ENCODE data around the gene PTCH2. TPM values are rescaled to one million over a fixed set of nuclear protein-coding genes. Genes with fewer than 3 reads are reported as not detected.
"Not testable (repeated sequence)": the region's sequence is repeated elsewhere in the genome, so short reads cannot be mapped to it uniquely, and the experiment has no call there.

The PTCH2 gene
- total RNA-seq, 1 donor from 2014 or later: 1.7 TPM

DNA sequence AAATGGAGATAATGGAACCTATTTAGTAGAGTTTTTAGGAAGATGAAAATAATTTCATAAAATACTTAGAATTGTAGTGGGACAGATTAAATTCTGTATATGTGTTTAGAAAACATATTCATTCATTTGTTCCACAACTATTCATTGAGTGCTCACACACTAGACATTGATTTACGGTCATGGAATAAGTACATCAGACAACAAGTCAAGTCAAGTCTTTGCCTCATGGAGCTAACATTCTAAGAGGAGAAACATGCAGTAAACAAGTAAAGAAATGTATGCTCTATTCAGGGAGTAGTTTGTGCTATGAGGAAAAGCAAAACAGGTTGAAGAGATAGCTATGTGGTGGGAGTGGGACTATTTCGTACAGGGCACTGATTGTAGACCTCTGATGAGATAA, 25.7 kb downstream of the PTCH2 start:
- TF ChIP-seq, protein P1, sequence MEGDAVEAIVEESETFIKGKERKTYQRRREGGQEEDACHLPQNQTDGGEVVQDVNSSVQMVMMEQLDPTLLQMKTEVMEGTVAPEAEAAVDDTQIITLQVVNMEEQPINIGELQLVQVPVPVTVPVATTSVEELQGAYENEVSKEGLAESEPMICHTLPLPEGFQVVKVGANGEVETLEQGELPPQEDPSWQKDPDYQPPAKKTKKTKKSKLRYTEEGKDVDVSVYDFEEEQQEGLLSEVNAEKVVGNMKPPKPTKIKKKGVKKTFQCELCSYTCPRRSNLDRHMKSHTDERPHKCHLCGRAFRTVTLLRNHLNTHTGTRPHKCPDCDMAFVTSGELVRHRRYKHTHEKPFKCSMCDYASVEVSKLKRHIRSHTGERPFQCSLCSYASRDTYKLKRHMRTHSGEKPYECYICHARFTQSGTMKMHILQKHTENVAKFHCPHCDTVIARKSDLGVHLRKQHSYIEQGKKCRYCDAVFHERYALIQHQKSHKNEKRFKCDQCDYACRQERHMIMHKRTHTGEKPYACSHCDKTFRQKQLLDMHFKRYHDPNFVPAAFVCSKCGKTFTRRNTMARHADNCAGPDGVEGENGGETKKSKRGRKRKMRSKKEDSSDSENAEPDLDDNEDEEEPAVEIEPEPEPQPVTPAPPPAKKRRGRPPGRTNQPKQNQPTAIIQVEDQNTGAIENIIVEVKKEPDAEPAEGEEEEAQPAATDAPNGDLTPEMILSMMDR (IDR thresholded peaks at IDR 0.05; ENCODE audit: unreplicated experiment): no peak
- no peak for DNase-seq (ENCODE audit: low spot score in 2 of 2, unreplicated experiment in 2 of 2)
- Mint-ChIP-seq H3K4me1 (peaks cover 24% of the 10 kb centered on the region), H3K4me3 (no peak overlapping the region), H3K9me3 (peaks cover 8% of the 10 kb centered on the region), H3K27me3 (ENCODE audit: low read depth) (no peaks in the 10 kb centered on the region), H3K27ac (peak overlapping the region; percentile 30), H3K36me3 (peaks cover 11% of the 10 kb centered on the region)

DNA sequence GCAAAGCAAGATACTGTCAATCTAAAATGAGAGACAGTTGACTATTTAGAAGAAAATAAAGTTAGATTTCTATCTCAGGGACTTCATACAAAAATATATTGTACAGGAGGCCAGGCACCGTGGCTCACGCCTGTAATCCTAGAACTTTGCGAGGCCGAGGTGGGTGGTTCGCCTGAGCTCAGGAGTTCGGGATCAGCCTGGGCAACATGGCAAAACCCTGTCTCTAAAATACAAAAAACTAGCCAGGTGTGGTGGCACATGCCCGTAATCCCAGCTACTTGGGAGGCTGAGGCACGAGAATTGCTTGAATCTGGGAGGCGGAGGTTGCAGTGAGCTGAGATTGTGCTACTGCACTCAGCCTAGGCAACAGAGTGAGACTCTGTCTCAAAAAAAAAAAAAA, 27.1 kb downstream of the PTCH2 start:
- H3K9me3 Mint-ChIP-seq; H3K27ac Mint-ChIP-seq; H3K27me3 Mint-ChIP-seq (ENCODE audit: low read depth); DNase-seq (ENCODE audit: low spot score in 2 of 2, unreplicated experiment in 2 of 2); H3K4me3 Mint-ChIP-seq: not testable (repeated sequence)
- peaks cover 15% of the 10 kb centered on the region for H3K36me3 Mint-ChIP-seq
- peaks cover 34% of the 10 kb centered on the region for H3K4me1 Mint-ChIP-seq

DNA sequence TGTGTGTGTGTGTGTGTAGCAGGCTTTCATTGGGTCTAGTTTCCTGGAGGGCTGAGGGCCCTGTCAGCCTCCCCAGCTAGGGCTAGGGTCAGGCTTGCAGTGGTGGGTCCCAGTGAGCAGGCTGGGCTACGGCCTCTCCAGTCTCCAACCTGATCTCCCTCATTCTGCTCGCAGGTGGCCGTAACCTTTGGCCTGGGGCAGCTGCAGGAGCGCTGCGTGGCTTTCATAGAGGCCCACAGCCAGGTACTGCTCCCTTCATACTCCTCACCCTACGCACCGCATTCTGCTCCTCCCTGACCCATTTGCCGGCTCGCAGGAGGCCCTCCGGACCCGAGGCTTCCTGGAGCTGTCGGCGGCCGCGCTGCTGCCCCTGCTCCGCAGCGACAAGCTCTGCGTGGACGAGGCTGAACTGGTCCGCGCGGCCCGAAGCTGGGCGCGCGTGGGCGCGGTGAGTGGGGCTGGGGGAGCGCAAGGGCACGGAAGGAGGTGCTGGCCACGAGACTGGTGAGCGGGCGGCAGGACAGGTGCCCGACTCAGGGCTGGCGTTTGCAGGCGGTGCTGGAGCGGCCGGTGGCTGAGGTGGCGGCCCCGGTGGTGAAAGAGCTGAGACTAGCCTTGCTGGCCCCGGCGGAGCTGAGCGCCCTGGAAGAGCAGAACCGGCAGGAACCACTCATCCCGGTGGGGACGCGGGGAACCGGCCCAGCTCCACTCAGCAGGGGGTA, 30.1 kb downstream of the PTCH2 start:
- peaks cover 44% of the 10 kb centered on the region for H3K4me1 Mint-ChIP-seq
- no peaks in the 10 kb centered on the region for H3K27me3 Mint-ChIP-seq (ENCODE audit: low read depth)
- H3K27ac Mint-ChIP-seq: no peak overlapping the region
- peak overlapping the region; percentile 24 for H3K4me3 Mint-ChIP-seq
- H3K36me3 Mint-ChIP-seq: peaks cover 15% of the 10 kb centered on the region
- peaks cover 5% of the 10 kb centered on the region for H3K9me3 Mint-ChIP-seq
- TF ChIP-seq, protein P1 (IDR thresholded peaks at IDR 0.05; ENCODE audit: unreplicated experiment): no peak
- DNase-seq (ENCODE audit: low spot score in 2 of 2, unreplicated experiment in 2 of 2): no peak

DNA sequence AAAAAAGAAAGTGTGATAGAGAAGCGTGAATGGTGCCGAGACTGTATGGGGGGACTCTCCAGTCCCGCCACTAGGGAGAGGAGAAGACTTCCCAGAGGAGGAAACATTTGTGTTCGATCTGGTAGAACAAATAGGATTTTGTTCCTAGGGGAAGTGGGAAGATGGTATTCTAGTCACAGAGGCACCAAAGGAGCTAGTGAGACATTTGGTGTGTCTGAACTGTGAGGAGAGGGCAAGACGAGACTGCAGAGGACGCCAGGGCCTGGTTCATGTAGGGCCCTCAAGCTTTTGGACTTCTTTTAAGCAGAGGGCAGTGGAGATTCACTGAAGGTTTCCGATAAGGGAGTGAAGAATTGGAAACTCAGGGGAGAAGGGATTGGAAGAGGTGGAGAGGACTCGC, 31.8 kb downstream of the PTCH2 start:
- Mint-ChIP-seq H3K4me1 (peaks cover 52% of the 10 kb centered on the region), H3K4me3 (no peak overlapping the region), H3K9me3 (no peaks in the 10 kb centered on the region), H3K27me3 (ENCODE audit: low read depth) (no peaks in the 10 kb centered on the region), H3K36me3 (peaks cover 15% of the 10 kb centered on the region), H3K27ac (peak overlapping the region; percentile 71)
- TF ChIP-seq, protein P1 (IDR thresholded peaks at IDR 0.05; ENCODE audit: unreplicated experiment): no peak
- no peak for DNase-seq (ENCODE audit: low spot score in 2 of 2, unreplicated experiment in 2 of 2)

DNA sequence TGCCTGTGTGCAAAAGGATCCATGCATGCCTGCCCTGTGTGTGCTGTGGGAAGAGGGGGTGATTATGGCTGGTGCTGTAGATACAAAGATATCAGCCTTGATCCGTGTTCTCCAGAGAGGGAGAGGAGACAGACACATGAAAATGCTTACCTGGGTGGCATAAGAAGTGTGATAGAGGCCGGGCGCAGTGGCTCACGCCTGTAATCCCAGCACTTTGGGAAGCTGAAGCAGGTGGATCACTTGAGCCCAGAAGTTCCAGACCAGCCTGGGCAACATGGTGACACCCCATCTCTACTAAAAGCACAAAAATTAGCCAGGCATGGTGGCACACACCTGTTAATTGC, 32.3 kb downstream of the PTCH2 start:
- H3K36me3 Mint-ChIP-seq: peaks cover 15% of the 10 kb centered on the region
- H3K9me3 Mint-ChIP-seq; DNase-seq (ENCODE audit: low spot score in 2 of 2, unreplicated experiment in 2 of 2); H3K4me3 Mint-ChIP-seq; H3K27me3 Mint-ChIP-seq (ENCODE audit: low read depth): not testable (repeated sequence)
- peak overlapping the region; percentile 64 for H3K27ac Mint-ChIP-seq
- H3K4me1 Mint-ChIP-seq: peaks cover 52% of the 10 kb centered on the region

DNA sequence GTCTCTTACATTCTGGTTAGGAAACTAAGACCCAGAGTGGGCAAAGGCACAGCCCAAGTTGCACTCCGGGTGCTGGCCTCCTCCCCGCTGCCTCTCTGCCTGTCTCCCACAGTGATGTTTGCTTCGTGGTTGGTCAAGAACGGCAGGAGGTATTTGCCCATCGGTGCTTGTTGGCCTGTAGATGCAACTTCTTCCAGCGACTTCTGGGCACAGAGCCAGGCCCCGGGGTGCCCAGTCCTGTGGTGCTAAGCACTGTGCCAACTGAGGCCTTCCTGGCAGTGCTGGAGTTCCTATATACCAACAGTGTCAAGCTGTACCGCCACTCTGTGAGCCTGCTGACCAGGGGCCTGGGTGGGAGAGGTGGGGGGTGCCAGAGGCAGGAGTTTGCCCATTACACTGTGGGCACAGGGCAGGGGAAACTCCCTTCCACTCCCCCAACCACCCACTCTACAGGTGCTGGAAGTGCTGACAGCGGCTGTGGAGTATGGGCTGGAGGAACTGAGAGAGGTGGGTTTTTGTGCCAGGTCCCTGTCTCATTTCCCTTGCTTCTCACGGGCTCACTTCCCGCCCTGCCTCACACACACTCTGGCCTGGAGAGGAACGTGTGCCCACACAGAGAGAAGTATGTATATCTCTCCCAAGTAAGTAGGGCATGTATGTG, 32.8 kb downstream of the PTCH2 start:
- peak overlapping the region; percentile 64 for H3K27ac Mint-ChIP-seq

More for the DNA sequence above, 32.8 kb downstream of the PTCH2 start:
- H3K4me1 Mint-ChIP-seq: peaks cover 51% of the 10 kb centered on the region
- H3K4me3 Mint-ChIP-seq: no peak overlapping the region
- no peaks in the 10 kb centered on the region for H3K9me3 Mint-ChIP-seq
- no peaks in the 10 kb centered on the region for H3K27me3 Mint-ChIP-seq (ENCODE audit: low read depth)
- peaks cover 13% of the 10 kb centered on the region for H3K36me3 Mint-ChIP-seq
- DNase-seq (ENCODE audit: low spot score in 2 of 2, unreplicated experiment in 2 of 2): no peak
- TF ChIP-seq, protein P1 (IDR thresholded peaks at IDR 0.05; ENCODE audit: unreplicated experiment): no peak

All from mesothelial cell of epicardium (in vitro differentiated cells).